IPS-18a (cell line): Measurements from ENCODE around the gene TNPO3.

Experiments used
- H3K27ac ChIP-seq: one replicate; pipeline ENCODE4 v1.5.1; 2013; ENCODE audit warnings: low read length
- H3K27me3 ChIP-seq: one replicate; pipeline ENCODE4 v1.6.1; 2013; ENCODE audit warnings: mild to moderate bottlenecking, low read length; ENCODE audit not compliant: control insufficient read depth, insufficient read depth
- H3K36me3 ChIP-seq: one replicate; pipeline ENCODE4 v1.6.1; 2013; ENCODE audit warnings: low read depth, low read length; ENCODE audit not compliant: control insufficient read depth
- H3K4me1 ChIP-seq: one replicate; pipeline ENCODE4 v1.6.1; 2013; ENCODE audit warnings: low read depth, low read length; ENCODE audit not compliant: control insufficient read depth
- H3K4me3 ChIP-seq: one replicate; pipeline ENCODE4 v1.5.1; 2013; ENCODE audit warnings: low read length
- H3K9ac ChIP-seq: one replicate; pipeline ENCODE4 v1.6.1; 2013; ENCODE audit warnings: mild to moderate bottlenecking, low read length, moderate library complexity
- H3K9me3 ChIP-seq: one replicate; pipeline ENCODE4 v1.6.1; 2013; ENCODE audit warnings: low read depth, low read length; ENCODE audit not compliant: control insufficient read depth

TNPO3 gene

GRCh38 chr7:128904381-128905197 lies 150.3 kb downstream of the TNPO3 start:
- H3K9ac ChIP-seq = no peak overlapping the region
- H3K4me3 ChIP-seq = no peak overlapping the region
- peaks cover under 1% of the 10 kb centered on the region for H3K9me3 ChIP-seq
- no peaks in the 10 kb centered on the region for H3K36me3 ChIP-seq
- peaks cover 10% of the 10 kb centered on the region for H3K27me3 ChIP-seq
- H3K27ac ChIP-seq = no peak overlapping the region
- H3K4me1 ChIP-seq = peaks cover 10% of the 10 kb centered on the region
